Right ventricle myocardium superior (tissue), 1 donor: Measurements from ENCODE around the gene MYLK. TPM values are rescaled to one million over a fixed set of nuclear protein-coding genes. Genes with fewer than 3 reads are reported as not detected.

Experiments
- ATAC-seq: fragments of 200-7000 bp; cut with Tn5 transposase; one replicate; pipeline ENCODE4 v1.9.1; 2020; ENCODE audit warnings: mild to moderate bottlenecking; ENCODE audit not compliant: poor library complexity
- DNase-seq: peaks from one replicate; pipeline ENCODE4 v3.0.0-alpha.2; 2020
- intact Hi-C: fragments of 100-400 bp; cut with DNase I; formaldehyde crosslinking; loops from one replicate; pipeline ENCODE4 v1.11.2; 2022
- total RNA-seq: library from RNA; stranded (reverse); fragmentation: NEBNext Ultra II Directional; extraction: Animal tissue kit (Norgen Biotek cat#: 25700); gene quantifications from one replicate; pipeline ENCODE4 v1.2.1, GENCODE V29; 2021
- donor health status: DM: no; HTN: yes; CAD: no; lungs with severe emphysema.

MYLK gene
- total RNA-seq, 1 donor from 2014 or later = 10.1 TPM

DNA sequence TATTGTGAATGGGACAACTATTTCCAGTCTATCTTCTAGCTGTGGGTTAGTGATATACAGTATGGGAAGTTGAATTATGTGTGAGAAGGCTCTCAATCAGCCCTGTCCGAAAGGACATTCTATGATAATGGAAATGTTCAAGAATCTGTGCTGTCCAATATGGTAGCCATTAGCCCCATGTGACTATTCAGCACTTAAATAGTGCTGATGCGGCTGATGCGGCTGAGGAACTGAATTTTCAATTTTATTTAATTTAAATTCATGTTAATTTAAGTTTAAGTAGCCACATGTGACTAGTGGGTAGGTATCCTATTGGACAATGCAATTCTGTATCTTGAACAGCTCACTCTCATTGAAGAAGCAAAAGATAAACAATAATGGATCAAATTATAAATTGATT is 98.5 kb downstream of the MYLK start:
- intact Hi-C loops = no loop called here
- DNase-seq (no peak), ATAC-seq (no peak)

DNA sequence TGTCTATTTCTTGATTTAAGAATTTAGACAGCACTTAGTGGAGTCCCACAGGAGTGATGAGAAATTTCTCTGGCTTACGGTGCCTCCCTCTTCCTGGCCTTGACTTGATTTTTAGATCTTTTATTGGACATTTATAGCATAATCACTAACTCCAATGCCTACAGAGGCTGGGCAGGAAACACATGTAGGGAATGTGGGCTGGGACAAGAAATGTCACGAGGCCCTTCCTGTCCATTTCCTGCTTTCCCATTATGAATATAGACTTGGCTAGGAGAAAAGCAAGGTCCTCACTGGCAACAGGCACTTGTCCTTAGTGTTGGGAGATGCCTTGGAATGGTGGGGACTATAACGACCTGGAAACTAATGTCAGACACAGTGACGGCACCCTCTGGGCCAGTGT is 100.3 kb downstream of the MYLK start:
- no peak for DNase-seq
- ATAC-seq = no peak
- intact Hi-C loops = no loop called here

DNA sequence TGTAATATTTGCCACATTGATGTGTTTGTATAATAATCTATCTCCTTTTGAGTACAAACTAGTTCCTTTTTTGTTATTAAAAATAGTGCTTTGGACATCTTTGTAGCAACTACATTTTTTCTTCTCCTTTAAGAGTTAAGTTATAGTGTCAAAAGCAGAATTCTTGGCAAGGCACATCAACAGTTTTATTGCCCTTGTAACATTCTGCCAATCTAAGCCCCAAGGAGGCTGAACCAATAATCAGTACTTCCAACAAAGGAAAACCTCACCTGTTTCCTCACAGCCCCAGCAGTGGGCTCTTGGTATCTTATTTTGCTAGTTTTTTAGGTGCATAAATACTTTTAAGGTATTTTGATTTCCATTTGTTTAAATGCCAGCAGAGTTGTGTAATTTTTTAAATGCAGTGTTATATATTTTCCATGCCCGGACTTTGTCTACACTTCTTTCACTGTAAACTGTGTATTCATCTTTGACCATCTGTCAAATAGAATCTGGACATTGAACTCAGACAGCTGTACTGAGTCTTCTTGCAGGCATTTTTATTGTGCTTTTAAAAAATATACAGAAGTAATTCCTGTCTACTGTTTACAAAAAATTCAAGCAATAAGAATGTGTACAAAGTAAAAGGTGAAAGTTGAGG is 101.0 kb downstream of the MYLK start:
- DNase-seq = no peak
- intact Hi-C loops = no loop called here
- ATAC-seq = no peak

DNA sequence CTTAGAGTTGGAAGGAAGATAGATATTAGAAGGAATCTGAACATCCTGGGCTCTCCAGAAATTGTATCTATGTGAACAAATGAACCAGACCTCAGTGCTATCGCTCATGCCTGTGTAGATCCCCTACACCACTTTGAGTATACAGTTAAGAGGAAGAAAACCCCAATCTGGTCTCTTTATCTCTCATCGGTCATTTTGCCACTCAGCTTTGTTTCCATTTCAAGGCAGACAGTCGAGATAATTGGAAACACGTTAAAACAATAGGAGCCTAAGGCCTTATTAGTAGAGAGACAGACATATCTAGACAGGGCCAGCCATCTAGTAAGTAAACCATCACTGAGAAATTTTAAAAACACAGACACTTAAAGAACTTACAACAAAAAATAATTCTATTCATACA is 101.6 kb downstream of the MYLK start:
- intact Hi-C loops = no loop called here
- no peak for ATAC-seq
- no peak for DNase-seq

DNA sequence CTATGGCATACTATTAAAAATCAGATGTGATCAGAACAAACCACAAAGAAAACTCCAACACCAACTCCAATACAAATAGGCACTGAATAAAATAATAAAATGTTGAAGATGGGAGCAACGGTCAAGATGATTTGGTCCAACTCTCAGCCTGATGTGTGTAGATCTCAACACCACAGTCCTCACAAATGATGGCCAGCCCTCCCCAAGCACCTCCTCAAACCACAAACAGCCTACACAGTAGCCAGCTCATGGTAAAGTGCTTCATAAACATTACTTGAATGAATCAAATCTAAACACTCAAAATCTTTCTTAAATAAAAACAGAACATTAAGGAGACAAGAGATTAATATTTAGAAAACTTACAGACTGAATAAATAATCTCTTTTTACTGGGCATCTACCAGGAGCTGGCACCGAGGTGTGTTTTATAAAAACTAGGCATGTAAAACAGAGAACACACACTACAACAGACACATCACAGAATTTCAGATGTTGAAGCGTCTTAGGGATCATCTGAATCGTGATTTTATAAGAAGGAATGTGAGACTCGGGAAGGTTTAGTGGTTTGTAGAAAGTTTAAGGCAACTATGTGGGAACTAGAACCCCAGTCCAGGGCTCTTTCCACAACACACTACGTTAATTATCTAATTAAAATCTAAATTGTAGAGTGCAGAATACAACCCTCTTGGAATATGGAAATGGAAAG is 102.4 kb downstream of the MYLK start:
- DNase-seq (no peak), ATAC-seq (no peak)
- intact Hi-C loops = no loop called here

DNA sequence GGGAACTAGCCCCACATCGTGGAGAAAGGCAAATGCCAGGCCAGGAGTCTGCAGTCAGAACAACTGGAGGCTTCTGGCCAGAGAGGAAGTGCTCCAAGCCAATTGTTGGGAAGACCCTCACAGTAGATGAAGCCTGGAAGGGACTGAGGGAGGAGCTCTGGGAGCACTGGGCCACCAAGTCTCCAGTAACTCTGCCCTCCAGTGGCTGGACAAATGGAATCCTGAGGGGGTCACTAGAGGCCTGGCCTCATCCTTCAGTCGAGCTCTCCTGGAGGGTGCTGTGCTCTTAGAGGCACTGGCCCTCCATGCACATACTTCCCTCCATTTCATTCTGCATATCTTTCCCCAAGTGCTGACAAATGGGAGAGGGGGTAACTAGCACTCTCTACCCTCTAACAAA is 103.0 kb downstream of the MYLK start:
- no peak for DNase-seq
- intact Hi-C loops = no loop called here
- no peak for ATAC-seq

DNA sequence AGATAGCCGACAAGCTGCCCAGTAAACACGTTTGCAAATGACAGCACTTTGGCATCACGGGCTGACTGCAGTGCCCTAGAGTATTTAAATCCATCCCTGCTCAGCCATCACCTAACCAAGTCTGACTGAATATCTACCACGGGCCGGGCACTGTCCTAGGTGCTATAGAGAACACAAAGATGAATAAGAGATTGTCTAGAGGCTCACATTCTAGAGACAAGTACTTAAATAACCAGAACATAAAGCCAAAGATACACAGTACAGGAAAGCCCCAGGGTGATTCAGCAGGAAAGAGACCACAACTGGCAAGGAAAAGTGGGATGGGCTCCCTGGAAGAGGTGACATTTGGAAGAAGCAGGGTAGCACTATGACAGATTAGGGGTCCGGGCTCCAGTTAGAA is 103.5 kb downstream of the MYLK start:
- intact Hi-C loops = no loop called here
- DNase-seq (no peak), ATAC-seq (no peak)

DNA sequence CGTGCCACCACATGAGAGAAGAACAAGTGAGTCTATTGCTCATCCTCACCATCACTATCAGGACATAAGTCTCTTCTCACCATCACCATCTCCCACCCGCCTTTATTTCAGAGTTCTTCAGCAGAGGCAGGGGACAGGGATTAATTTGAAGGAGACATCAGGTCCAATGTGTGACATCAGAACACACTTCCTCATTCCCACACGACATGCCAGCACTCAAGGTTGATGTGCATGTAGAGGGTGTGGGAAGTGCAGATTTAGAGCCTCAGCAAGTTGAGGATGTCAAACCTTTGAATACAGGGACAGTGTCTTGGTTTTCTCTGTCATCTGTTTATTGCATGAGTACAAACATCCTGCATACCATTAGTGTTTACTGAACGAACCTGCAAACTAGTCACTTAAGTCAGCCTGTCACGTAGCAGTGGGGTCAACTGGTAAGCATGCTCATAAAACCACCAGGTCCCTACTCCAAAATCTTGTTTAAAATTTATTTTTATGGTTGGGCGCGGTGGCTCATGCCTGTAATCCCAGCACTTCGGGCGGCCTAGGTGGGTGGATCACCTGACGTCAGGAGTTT is 104.4 kb downstream of the MYLK start:
- intact Hi-C loops = no loop called here
- ATAC-seq (no peak), DNase-seq (no peak)

DNA sequence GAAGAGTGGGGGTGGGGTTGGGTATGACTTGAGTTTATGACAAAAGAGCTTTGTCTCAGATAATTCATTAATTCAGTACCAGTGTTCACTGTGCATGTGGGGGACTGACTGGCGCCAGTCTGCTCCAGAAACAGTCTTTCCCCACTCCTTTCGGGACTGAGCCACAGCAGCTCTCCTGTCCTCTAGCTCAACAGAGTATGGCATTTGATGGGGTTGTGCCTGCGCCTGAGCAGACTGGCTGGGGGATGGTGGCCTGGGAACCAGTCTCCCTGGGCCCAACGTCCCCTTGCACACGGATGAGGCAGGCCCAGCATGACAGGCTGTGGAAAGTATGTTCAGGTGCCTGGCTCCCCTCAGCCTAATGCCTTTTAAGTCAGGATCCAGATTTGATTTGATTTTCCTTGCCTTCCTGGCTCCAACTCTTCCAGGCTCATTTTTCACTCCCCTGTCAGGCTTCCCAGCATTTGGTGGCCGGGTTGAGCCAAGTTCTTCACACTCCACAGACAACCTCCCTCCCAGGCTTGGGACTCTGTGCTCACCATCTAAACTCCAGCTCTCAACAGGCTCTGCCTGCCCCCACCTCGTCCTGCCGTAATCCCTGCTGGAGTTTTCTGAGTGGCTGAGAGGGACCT is 105.0 kb downstream of the MYLK start:
- DNase-seq (no peak), ATAC-seq (no peak)
- intact Hi-C loops = no loop called here

DNA sequence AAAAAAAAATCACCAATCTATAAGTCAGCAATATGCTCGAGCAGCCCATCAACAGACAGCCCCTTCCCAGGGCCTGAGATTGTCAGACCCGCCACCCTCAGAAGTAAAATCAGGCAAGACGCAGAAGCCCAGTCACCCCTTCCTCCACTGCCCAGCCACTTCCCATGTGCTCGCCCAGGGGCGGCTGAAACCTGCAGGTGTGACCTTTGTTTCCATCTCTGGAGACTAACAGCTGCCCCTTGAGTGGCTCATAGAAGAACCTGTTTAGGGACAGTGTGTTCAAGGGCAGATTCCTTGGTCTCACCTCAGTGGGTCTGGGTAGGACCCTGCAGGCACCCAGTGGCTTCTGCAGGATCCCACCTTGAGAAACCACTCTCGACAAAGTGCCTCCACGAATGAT is 105.6 kb downstream of the MYLK start:
- DNase-seq (no peak), ATAC-seq (no peak)
- intact Hi-C loops = no loop called here

DNA sequence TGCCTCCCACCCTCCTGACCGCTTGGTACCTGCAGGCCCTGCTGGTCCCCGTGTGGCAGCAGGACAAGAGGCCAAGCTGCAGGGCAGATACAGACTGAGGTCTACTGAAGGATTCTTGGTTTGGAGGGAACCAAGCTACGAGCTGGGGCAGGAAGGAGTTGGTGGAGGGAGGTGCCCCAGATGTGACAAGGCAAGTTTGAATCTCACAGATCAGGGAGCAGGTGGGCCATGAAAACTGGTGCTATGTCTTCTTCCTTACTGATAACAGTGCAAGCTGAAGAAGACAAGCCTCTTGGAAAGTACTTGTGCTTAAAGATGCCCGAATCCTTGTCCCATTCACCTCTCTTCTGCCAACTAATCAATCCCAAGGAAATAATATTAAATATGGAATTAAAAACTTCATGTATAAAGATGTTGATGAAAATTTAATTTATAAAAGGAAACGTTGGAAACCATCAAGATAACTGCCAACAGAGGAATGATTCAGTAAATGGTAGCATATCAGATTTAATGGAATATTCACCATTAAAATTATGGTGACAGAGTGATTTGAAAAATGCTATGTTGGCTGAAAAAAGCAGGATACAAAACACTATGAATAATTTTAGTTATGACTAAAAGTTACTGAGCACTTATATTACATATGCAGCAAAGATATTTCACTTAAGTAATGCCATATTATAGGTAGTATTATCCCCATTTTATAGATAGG is 107.9 kb downstream of the MYLK start:
- intact Hi-C loops = no loop called here
- no peak for ATAC-seq

DNA sequence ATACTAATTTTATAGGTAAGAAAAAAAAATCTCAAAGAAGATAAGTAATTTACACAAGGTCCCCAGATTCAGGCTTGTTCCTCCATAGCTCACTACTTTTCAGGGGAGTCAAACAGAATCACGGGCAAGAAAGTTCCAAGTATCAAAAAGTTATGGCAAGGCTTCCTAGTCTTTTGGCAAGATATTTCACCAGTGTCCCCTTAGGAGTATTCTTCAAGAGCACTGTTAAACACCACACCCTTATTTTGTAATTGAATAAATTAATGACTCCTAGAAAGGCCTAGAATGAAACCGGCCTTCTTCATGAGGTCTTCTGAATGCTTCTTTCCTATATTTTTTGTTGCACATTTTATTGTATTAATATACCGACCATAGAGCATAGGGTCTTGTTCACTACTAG is 109.7 kb downstream of the MYLK start:
- intact Hi-C loops = no loop called here
- ATAC-seq (no peak), DNase-seq (no peak)

More for the DNA sequence above, 107.9 kb downstream of the MYLK start:
- DNase-seq = no peak

DNA sequence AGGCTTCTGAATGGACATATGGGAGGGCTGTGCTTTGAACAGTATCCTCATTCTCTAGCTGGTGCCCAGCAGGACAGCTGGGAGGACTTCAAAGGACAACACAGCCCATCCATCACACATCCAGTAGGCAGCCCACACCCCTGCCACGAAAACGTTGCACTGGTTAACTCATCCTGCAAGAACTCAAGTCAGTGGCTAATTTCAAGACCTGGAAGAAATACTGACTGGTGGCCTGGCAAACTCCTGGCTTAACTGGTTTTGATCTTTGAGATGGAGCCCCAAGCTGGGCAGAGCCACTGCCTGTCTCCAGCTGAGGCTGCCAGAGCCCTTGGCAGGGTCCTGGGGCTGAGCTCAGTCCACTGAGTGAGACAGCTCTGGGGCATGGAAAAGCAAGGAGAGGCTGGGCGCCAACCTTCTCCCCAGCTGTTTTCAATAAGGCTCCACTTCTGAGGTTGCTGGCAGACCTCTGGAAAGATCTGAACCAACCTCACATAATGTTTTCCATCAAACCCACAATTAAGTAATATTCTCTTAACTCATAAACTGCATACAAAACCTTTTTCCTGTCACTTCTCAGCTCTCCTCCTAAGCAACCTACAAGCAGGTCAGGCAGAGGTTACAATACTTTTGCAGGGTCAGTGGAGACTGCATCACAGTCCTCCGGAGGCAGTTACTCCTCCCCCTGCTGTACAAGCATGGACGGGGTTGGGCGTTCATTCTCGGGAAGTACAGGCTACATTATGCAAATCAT is 110.3 kb downstream of the MYLK start:
- intact Hi-C loops = no loop called here
- ATAC-seq (no peak), DNase-seq (peak; percentile 57)

DNA sequence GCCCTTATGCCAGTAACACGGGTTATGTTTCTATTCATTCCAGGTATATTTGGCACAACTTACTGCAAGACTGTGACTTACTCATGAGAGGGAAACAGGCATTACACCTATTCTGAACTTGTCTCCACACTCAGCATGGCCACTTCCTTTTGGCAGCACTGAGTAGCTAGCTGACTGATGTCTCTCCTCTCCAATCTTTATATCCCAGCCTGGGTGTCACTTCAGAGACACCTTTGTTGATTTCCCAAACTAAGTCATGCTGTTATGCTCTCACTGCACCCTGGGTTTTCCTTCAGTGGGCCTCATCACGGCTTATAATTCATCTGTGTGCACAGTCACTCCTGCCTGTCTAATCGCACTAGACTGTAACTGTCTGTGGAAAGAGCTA is 114.8 kb downstream of the MYLK start:
- ATAC-seq (no peak), DNase-seq (no peak)
- intact Hi-C loops = no loop called here

DNA sequence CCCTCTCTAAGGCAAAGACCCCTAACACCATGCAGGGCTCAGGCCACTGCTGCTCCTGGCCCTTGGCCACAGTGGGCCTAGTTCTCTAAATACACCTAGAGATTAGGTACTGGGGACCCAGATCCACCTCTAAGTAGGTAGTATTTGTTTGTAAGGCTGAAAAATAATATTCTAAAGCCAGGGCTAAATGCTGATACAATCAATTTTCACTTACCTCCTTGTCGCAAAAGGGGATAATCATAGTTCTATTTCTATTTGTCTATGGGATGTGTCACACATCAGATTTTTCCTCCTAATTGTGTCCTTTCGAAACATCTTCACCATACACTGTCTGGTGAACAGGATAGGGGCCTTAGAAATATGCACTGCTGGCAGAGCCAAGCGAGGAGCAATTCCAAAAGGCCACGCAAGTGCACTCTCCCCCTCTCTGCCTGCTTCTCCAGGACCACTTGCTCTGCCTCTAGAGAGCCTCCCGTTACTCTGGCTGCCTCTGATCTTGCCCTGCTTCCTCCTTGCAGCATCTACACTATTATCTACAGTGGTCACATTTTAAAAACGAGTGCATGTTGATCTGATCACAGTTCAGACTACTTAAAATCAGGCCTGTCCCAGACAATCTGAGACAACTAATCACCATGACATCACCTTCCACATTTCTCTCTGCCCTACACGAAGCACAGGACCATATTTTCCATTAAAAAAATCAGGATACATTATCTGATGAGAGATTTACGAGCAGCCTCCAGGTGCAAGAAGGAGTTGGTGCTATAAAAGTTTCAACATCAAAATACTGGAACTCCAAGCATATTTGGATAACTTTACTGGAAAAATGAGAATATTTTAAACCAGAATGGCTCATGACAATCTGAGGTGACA is 115.4 kb downstream of the MYLK start:
- ATAC-seq = no peak
- intact Hi-C loops = no loop called here
- DNase-seq = no peak

DNA sequence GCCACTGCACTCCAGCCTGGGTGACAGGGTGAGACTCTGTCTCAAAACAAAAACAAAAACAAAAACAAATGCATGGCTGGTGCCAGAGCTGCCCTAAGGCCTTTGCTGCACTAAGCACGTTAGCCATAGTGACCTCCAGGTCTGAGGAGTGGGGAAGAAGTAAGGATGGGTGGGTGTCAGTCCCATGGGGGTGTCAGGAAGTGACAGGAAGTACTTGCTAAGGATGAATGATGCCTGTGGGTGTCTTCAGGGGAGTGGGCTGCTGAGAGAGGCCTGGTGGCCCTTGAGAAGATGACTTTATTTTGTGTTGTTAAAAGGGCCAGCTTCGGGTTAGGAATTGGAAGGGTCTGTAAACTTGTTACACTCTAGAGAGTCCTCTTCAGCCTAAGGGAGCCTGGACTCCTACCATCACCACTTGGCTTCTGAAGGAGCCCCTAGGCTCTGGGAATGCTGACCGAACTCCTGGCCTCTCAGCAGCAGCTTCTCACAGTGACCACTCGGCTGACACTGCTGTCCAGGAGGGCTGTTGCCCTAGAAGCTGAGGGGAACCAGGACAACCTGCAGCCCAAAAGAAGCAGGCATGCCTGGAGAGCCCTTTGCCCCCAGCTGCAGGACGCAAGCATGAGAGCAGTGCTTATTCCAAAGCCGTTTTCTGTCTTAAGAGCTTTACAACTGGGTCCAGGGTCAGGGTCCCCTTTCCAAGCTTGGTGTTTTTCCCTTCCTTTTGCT is 116.4 kb downstream of the MYLK start:
- DNase-seq = no peak
- intact Hi-C loops = no loop called here
- no peak for ATAC-seq

DNA sequence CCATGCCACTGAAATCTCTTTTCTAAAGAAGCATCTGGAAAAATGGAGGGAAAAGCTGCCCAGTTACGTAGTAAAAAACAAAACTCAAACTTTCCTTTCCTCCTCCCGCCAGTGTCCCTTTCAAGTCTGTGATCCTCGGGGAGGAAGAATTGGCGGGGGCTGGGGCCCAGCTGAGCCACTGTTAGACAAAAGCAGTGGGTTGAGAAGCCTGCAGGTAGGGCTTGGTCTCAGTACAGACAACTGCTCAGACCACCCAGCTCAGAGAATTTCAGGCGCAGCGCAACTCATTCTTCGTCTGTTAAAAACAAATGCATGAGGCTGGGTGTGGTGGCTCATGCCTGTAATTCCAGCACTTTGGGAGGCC is 117.1 kb downstream of the MYLK start:
- intact Hi-C loops = no loop called here
- no peak for DNase-seq
- ATAC-seq = no peak
